ENCODE measurements around the gene ABR.
"Not testable (repeated sequence)": the region's sequence is repeated elsewhere in the genome, so short reads cannot be mapped to it uniquely, and the experiment has no call there.

The ABR gene

DNA sequence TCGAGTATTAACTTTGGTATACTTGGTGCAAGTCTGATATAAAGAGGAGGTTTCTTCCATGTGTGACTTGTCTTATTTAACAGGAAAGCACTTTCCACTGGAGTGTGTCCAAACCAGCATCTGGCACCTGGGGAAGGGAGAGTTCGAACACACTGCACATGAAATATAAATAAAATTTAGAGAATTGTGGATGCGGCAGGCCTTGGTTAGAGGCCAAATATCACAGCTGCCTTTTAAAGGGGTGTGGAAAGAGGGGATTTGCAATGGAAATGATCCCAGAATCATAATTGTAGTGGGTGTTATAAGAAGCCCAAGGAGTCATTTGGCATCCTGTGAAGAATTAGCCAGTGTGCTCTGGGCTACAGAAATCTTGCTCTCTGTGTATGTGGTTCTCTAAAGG is 195.9 kb downstream of the ABR start:
- DNase-seq (ENCODE audit: low read depth) = no peak

GRCh38 chr17:981292-981658 is 198.5 kb downstream of the ABR start:
- DNase-seq (ENCODE audit: low read depth) = no peak

DNA sequence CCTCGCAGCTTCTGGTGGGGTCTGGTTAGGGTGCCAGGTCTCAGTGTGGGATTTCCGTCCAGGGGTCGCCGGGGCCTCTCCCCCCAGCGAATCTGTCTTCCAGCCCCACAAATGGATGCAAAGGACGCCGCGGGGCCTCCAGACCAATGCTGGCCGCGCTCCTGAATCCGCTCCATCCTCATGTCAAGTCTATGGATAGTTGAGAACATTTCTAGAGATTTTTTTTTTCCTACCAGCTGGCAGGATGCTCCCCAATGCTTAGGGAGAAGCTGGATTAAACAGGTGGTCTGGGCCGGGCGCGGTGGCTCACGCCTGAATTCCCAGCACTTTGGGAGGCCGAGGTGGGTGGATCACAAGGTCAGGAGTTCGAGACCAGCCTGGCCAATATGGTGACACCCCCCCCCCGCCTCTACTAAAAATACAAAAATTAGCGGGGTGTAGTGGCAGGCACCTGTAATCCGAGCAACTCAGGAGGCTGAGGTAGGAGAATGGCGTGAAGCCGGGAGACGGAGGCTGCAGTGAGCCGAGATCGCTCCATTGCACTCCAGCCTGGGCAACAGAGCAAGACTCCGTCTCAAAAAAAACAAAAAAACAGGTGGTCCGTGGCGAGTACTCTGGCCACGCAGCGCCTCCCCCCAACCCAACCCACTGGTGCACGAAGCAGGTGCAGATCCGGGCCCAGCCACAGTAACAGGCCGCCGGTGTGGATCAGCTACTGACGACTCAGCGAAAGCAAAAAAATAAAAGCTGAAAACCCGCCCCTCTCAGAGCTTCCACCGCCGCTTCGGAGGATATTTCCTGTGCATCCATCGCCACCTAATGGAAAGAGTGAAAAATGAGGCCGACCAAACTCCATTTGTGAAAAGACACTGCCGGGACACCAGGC is 199.1 kb downstream of the ABR start:
- peak; percentile 31 for DNase-seq (ENCODE audit: low read depth)

DNA sequence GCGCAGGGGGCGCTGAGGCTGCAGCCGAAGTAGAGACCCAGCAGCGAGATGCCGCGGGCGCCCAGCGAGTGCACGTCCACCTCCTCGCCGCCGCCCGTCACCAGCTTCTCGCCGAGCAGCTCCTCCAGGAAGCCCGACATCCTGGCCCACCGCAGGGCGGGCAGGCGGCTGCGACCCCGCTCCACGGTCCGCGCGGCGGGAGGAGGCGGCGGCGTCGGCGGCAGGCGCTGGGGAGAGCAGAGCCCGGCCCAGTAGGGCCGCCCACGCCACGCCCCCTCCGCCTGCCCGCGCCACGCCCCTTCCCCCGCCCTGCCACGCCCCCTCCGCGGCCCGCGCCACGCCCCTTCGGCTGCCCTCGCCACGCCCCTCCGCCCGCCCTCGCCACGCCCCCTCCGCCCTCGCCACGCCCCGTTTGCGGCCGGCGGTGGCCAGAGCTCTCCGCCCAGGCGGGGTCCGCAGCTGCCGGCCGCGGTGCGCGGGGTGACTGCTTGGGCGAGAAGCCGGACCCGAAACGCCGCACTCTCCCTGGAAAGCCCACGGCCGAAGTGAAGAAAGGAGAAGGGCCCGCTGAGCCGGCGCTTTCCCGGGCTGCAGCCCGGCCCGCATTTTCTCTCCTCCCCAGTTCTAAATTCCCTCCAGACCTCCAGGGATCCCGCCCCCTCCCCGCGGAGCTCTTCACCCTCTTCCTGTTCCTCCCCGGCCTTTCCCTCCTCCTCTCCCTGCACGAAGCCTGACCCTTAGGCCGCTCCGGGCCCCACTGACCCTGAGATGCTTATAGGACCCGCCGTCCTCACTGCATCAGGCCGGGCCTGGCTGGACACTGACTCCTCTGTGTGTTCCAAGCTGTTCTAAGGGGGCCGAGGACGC is 200.0 kb downstream of the ABR start, which contains the start of gene NXN:
TSS of gene NXN (minus strand) at position 238 of the 867 bp plus-strand sequence.
- peak; percentile 83 for DNase-seq (ENCODE audit: low read depth)

GRCh38 chr17:979212-979538 is 200.6 kb downstream of the ABR start:
- no peak for DNase-seq (ENCODE audit: low read depth)

- DNase-seq (ENCODE audit: low read depth) = no peak
Measured at GRCh38 chr17:978103-979093, 201.4 kb downstream of the ABR start.

DNA sequence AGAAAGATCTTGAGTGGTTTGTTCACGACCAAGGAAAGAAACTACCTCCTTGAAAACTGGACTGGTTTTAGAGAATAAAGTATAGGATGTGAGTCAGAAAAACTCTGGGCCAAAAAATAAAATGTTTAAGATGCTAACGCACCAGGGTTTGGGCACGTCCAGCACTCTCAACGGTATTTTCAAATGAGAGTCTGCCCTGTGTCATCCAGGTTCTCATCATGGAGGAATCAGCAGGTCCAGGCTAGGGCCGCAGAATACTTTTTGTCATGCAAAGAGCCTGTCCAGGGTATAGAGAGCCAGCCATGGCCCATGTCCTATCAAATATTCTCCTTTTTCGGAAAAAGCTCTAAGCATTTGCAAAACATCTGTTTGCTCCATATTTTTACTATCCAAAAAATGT is 202.6 kb downstream of the ABR start:
- DNase-seq (ENCODE audit: low read depth) = no peak

GRCh38 chr17:976312-976711 is 203.5 kb downstream of the ABR start:
- DNase-seq (ENCODE audit: low read depth) = no peak

DNA sequence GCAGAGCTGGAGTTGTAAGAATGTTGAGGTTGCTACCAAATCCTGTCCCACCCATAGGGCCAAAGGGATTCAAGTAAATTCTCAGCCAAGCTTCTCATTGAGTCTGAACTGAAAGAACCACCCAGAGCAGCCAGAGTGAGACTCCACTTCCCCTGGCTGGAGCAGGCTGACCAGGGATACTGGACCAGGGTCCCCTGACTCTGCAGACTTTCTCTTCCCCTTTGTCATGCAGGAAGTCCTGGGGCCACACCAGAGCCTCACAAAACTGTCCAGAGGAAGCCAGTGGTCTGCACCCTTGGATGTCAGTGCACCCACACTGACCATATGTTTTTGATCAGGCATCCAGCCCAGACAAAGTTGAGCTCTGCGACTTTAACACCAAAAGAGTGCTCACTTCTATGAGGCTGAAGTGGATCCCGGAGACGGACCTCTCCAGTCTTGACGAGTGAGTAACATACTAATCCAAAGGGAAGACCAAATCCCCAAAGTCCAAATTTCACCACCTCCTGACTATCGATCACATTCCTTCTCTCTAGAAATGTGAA is 204.3 kb downstream of the ABR start:
- no peak for DNase-seq (ENCODE audit: low read depth)

GRCh38 chr17:974778-975177 is 205.0 kb downstream of the ABR start:
- not testable (repeated sequence) for DNase-seq (ENCODE audit: low read depth)

DNA sequence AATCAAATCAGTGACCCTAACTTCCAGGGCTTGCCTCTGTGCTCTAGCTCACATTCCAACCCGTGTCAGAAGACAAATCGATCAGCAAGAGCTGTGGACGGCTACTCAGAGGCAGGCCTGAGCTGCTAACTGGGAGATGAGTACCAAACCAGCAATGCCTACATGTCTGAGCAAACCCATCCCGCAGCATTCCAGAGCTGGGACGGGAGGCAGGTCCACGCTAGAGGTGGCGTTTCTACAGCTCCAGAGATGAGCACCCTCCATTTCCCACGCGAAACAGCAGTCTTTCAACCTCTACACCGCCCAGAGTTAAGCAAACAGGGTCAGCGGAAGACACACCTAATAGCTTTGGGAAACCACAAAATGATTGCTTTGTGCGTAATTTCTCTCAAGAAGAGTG is 206.7 kb downstream of the ABR start:
- no peak for DNase-seq (ENCODE audit: low read depth)

GRCh38 chr17:971861-972260 is 207.9 kb downstream of the ABR start:
- DNase-seq (ENCODE audit: low read depth) = not testable (repeated sequence)

DNA sequence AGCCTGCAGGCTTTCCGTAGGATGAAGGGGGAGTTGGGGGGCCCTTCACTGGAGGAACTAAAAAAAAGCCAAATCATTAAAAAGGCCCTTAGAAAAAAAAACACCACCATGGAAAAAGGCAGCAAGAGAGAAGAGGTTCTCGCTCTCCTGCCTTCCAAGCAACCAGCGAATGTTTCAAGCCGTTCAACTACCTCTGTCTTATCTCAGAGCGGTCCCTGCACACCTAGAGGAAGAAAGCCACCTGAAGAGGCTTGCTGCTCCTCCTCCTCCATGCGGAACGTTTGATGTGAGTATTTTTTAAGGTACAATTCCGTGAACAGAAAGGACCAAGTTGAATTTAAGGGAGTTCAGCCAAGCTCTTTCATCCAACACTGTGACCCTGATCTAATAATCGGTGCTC is 209.4 kb downstream of the ABR start:
- DNase-seq (ENCODE audit: low read depth) = no peak

DNA sequence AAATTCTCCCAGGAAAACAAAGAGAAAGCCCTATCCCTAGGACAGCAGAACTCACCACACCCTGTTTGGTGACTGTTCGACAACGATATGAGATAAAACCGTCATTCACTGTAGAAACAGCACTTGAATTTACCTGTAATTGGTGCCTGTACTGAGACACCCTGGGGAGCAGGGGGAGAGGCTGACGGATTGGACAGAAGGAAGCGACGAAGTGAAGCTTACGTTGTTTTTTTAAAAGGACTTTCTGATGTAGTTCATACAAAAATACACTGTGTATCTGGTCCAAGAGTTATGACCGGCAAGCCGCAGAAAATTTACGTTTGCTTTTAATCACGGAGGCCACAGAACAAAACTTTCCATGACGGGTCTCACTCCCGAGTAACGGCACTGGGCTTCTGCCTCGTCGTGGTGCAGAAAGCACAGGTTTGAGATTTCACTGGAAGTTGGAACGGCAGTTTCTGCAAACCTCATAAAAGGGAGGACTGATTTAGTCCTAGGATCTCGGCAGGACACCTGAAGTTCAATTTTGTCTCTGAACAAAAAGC is 209.9 kb downstream of the ABR start:
- DNase-seq (ENCODE audit: low read depth) = no peak

DNA sequence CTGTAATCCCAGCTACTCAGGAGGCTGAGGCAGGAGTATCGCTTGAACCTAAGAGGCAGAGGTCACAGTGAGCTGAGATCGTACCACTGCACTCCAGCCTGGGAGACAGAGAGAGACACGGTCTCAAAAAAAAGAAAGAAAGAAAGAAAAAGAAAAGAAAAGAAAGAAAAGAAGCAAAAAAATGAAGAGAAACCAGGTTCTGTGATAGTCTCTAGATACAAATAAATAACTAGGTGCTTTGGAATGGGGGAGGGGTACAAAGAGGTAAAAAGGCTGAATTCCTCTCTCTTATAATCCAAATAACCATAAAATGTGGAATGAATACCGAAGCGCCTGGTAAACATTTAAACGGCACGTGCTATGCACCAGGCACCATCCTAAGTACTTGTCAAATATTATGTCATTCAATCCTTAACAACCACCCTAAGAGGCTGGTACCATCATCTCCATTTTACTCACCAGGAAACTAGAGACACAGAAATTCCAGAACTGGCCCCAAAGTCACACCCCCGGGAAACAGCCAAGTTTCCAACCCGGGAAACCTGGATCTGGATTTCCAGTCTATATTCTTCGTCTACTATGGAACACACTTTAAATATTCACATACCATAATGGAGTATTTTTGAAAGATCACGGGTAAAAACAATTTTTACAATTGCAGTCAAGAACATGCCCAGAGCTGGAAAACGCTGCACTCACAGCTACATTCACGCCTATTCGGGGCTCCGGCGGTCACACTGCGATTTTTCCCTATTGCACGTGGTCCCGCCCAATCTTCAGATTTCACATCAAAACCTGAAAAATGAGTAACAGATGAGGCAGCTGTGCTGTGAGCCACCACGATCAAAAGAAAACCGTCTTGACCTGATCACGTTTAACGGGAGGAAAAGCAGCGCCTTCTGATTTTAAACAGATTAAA is 210.7 kb downstream of the ABR start:
- no peak for DNase-seq (ENCODE audit: low read depth)

GRCh38 chr17:967122-967521 is 212.7 kb downstream of the ABR start:
- DNase-seq (ENCODE audit: low read depth) = no peak

GRCh38 chr17:965311-965989 is 214.3 kb downstream of the ABR start:
- no peak for DNase-seq (ENCODE audit: low read depth)

- DNase-seq (ENCODE audit: low read depth) = no peak
Measured at GRCh38 chr17:964876-965275, 214.9 kb downstream of the ABR start.

GRCh38 chr17:962670-963069 is 217.1 kb downstream of the ABR start:
- DNase-seq (ENCODE audit: low read depth) = no peak

DNA sequence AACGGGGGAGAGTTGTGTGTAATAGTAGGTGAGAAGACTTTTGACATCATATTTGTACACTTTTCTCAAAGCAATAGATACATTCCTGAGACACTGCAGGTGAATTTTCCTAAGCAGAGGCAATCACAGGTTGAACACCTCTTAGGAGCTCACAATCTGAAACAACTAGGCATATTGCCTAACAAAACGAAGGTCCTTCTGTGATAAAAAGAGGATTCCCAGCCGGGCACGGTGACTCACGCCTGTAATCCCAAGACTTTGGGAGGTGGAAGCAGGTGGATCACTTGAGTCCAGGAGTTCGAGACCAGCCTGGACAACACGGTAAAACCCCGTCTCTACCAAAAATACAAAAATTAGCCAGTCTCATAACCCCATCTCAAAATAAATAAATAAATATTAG is 217.6 kb downstream of the ABR start:
- DNase-seq (ENCODE audit: low read depth) = no peak
